NCI-H1105 (cell line): ENCODE measurements around the gene CFAP251.

Experiments
- DNase-seq: peaks from one replicate; lab custom pipeline; 2025; lab: John Stamatoyannopoulos, UW

Gene CFAP251

DNA sequence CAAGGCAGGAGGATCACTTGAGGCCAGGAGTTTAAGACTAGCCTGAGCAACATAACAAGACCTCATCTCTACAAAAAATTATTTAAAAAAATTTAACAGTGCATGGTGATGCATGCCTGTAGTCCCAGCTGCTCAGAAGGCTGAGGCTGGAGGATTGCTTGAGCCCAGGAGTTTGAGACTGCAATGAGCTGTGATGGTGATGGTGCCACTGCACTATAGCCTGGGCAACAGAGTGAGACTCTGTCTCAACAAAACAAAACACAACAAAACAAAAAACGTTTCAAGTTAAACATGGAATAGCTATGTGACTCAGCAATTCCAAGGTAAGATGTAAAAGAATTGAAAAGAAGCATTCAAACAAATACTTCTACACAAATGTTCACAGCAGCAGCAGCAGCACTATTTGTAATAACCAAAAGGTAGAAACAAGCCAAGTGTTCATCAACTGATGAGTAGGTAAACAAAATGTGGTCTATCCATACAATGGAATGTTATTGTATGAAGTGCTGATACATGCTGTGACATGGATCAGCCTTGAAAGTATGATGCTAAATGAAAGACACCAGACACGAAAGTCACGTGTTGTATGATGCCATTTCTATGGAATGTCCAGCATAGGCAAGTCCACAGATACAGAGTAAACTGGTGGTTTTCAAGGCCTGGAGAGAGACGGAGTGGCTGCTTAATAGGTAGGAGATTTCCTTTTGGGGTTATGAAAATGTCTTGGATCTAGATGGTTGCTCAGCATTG, 31.4 kb downstream of the CFAP251 start:
- no peak for DNase-seq

DNA sequence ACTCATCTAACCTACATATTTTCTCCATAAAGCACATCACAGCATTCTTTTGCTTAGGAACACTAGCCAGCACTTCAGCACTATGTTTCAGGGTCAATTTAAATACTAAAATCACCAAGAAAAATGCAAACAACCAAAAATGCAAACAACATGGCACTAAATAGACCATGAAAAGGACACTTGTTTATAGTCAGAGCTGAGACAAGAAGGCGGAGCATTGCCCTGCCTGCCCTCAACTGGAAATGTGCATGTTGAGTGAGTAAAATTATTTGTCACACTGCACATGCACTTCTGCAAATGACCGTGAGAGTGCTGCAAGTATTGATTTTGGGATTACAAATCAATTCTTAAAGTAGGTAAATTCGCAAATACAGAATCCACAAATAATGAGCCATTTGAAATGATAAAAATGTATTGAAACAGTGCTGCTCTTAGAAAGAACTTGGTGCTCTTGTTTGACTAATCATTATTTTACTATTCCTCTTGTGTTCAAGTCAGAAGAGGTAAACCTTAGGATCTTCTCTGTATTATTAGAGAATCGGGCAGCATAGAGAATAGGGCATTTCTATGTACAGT, 34.8 kb downstream of the CFAP251 start:
- DNase-seq: no peak

DNA sequence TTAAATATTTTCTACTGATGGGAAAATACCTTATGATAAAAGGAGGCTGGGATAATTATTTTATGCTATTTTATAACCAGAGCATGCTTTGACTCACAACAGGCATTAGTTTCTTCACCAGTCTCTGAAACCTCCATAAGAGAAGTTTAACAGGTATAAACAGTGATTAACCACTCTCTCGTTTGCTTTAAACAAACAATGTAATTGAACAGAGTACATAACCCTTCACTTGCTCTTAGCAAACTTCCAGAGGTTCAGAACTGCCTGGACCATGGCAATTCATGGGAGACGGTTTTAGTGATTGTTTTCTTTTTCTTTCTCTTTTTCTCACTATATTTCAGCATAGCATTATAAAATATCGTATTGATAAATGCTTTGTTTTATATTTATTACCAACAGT, 35.3 kb downstream of the CFAP251 start:
- no peak for DNase-seq

DNA sequence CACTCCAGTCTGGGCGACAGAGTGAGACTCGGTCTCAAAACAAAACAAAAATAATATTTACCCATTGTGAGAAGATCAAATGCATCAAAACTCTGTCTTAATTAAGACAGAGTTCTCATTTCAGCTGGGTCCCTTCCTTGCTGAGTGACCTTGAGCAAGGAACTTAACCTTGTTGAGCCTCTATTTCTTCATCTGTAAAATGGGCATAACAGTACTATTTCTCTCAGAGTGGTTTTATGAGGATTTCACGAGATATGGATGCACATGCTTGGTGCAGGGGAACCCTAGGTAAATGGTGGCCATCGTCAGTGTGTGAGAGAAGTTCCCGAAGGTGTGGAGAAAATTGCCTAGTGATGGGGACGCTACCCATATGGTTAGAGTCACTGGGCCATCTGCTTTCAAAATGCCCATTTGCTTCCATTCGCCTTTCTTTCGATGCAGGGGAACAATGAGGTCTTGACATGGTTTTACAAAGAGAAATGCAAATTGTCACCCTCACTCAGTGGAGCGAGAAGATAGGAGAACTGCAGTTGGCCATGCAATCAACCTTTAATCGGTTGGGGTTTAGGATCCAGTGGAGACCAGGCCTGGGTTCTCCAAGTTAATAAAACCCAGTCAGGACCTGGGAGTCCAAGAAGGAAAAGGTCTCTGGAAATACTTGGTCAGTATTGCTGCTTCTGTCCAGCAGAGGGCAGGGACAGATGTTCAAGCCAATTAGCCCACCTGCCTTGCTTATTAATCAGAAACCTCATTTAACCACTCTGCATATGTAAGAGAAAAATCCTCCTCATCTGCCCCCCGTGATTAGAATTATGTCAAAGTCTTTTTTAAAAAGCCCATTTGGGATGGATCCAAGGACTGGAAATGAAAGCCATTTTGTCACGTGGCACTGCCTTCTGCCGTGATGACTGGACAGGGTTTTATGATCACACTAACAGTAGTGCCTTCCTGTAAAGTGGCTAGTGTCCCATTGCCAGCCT, 37.2 kb downstream of the CFAP251 start:
- DNase-seq: no peak

DNA sequence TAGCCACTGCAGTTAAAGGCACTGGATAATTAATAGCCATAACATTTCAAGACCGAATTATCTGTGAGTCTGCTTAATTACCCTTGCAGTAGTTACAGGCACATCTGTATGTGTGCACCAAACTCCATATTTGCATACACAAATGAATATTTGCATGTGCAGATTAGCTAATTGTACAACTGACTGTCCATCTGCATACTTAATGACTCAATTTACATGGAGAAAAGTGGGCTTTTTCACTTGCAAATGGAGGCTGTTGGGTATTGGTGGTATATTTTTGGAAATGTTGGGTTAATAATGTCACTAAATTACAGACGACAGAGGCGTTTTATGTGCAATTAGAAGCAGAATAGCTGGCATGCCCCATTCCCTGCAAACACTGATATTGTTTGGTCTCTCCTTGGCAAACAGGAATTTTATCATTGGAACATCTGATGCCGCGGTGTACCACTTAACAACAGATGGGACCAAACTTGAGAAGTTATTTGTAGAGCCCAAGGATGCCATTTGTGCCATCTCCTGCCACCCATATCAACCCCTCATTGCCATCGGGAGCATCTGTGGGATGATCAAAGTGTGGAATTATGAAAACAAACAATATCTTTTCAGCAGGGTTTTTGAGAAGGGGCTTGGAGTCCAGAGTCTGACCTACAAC, 39.6 kb downstream of the CFAP251 start:
- DNase-seq: no peak

DNA sequence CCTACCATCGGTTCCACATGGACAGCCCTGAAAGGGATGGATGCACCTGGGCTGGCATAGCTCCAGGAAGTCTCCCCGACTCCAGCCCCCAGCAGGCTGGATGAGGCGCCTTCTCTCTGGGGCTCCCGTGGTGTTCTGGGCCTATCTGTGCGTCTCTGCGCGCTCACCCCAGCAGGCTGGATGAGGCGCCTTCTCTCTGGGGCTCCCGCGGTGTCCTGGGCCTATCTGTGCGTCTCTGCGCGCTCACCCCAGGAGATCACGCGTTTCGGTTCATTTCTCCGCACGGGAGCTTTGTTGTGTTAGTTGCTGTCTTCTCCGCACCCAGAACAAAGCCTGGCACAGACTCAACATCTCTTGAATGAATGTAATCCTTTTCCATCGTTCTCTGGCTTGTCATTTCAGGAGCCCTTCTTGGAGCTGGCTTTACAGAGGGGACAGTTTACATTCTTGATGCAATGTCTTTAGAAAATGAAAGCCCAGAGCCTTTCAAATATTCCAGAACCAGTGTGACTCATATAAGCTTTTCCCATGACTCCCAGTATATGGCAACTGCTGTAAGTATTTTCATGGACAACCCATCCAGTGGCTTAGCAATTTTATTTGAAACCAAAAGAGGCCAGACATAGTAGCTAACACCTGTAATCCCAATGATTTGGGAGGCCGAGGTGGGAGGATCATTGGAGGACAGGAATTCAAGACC, 40.3 kb downstream of the CFAP251 start:
- peak; percentile 71 for DNase-seq

DNA sequence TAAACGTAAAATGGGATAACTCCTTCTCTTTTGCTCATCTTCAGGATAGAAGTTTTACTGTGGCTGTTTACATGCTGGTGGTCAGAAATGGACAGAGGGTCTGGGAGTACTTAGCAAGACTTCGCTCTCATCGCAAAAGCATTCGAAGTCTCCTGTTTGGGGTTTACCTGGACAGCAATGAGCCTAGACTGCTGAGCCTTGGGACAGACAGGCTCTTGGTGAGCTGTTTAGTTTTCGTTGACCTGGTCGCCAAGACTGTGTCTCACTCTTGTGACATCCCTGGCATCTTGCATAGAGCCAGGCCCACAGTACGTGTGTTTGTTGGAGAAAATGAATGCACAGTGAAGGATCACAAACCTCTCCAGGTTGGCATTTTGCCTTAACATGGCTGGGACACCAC, 42.1 kb downstream of the CFAP251 start:
- no peak for DNase-seq

DNA sequence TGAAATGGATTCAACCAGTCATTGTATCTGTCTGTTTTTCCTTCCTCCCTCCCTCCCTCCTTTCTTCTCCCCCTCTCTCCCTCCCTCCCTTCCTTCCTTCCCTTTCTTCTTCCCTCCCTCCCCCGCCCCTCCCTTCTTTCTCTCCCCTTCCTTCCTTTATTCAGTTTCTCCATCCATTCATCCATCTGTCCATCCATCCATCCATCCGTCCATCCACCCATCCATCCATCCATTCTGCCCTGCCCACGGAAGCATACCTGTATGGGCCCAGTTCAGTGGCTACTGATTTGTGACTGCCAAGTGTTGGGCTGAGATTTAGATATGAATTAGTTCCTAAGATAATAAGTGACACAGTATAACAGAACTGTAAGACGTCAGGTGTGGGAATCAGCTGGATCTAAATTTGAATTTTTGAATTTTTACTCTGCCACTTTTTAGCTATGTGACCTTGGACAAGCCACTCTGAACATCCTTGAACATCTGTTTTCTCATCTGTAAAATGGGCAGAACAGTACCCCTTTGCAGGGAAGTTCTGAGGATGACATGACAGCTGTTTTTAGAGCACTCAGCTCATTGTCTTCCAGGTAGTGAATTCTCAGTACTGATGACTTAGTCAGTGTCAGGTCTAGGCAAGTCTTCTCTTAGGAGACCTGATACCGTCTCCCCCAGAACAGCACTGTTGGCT, 42.9 kb downstream of the CFAP251 start:
- DNase-seq: no peak

DNA sequence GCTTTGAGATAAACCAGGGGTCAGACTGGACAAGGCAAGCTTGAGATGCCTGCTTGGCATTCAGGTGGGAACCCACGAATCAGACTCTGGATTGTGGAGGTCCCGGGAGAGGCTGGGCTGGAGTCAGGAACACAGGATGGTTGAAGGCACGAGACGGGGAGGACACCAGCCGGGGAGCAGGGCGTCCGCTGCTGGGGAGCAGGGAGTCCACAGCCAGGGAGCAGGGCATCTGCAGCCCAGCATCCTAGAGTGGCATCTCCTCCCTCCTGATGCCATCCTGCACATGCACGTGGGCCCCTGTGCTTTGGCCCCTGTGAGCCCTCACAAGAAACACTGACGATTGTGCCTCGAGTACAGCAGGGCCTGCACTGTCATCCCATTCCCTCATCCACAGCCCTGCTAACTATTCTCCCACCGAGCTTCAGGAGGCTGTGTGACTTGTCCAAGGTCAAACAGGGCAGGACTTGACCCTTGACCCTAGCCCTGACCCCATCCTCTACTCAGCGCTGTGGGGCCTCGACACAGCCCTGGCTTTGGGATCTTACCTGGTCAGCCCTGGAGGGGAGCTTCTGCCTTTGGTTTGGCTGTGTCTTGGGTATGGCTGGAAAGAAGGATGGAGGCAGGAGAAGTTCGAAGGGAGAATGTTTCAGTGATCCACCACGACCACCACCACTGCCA, 45.1 kb downstream of the CFAP251 start:
- no peak for DNase-seq

DNA sequence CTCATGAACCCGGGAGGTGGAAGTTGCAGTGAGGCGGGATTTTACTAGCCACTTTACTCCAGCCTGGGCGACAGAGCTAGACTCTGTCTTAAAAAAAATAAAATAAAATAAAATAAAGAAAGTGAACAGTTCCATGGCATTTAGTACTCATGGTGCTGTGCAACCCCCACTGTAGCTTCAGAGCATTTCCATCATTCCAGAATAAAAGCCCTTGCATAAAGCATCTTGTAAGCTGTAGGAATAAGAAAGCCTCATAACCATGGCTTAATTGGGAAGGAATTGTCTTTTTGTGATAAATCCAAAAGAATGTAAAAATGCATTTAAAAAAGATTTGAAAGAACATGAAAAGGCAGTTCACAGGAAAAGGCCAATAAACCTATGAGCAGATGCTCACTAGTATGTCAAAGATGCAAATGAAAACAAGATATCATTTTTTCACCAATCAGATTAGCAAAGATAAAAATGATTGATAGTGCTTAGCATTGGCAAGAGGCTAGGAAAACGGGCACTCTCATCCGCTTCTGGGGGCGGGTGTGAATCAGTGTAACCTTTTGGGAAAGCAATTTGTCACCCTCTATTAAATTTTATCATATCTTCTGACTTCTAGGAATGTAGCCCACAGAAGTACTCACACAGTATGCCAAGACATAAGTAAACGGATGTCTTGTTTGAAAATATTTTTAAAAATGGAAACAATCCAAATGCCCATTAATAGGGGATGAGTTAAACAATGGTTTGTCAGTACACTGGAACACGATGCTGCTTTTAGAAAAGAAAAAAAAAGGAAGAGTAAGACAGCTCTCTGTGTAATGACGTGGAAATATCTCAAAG, 46.6 kb downstream of the CFAP251 start:
- no peak for DNase-seq

DNA sequence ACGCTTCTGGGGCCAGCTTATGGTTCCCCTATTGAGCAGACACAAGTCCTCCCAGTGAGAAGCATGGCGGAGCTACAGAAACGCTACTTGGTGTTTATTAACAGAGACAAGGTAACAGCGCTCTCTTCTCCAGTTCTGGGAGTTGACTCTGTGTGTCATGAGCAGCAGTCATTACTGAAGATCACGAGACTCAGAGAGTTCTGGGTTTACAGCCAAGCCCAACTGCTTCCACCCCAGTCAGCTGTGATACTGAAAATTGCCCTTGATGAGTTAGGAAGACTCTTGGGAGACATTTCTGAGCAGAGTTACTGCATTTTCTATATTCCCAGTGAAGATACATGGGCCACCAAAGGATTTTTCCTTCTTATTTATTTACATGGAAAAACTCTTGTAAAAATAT, 48.6 kb downstream of the CFAP251 start:
- DNase-seq: no peak

DNA sequence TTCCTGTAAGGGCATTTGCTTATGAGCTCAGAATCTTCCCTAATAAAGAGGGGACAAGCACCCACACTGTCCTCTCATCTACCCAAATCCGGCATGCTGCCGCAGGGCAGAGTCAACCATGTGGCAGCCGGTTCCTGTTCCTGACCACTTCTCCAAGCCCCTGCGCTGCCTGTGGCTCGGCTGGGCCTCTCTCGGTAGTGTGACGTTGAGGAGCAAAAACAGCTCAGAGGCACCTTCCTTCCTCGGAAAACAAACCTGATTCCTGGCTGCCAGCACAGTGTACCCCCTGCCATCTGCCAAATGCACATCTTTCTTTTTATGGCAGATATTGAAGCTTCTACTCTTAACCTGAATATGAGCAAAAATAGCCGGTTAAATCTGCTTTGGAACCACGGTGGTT, 50.5 kb downstream of the CFAP251 start:
- DNase-seq: no peak

DNA sequence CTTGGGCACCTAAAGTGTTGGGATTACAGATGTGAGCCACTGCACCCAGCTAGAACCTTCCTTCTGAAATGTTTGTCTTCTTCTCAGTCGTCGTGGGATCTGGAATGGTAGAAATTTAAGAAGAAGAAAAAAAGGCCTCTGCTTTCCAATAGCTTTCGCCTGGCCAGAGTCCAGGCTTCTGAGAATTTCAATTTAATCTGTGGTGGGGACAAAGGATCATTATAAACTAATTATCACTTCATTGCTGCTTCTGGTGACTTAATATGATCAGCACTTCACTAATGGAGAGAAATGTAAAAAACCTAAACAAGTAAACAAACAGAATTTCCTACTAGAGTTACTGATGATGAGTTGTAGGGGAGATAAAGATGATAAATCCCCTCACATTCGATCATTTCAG, 51.3 kb downstream of the CFAP251 start:
- no peak for DNase-seq

DNA sequence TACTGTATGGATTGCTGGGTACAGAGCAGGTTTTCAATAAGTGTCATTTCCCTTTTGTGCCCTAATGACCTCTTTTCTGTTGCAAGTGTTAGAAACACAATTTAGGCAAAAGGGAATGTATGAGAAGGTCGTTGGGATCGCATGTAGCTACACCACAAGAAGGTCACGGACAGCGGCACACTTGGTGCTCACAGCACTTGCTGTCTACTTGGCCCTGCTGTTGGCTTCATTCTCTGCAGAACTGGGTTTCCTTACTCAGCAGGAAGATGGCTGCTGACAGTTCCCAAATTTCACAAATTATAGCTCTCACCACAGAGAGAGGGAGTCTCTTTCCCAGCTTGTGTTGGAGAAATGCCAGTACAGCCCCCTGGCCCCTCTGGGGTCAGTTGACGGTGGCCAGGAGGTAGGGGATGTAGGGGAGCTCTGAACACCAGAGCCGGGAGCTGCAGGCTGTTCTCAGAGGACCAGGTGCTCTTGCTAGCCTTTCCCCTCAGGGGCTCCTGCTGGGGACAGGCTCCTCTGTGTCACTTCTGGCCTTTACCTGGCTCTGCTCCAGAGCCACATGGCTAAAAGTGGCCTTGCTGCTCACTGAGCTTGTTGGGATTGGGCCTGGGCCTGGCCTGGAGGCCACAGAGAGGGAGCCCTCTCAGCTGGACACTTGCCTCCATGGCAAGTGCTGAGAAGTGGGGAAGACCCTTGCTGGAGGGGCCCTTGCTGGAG, 52.3 kb downstream of the CFAP251 start:
- DNase-seq: no peak

DNA sequence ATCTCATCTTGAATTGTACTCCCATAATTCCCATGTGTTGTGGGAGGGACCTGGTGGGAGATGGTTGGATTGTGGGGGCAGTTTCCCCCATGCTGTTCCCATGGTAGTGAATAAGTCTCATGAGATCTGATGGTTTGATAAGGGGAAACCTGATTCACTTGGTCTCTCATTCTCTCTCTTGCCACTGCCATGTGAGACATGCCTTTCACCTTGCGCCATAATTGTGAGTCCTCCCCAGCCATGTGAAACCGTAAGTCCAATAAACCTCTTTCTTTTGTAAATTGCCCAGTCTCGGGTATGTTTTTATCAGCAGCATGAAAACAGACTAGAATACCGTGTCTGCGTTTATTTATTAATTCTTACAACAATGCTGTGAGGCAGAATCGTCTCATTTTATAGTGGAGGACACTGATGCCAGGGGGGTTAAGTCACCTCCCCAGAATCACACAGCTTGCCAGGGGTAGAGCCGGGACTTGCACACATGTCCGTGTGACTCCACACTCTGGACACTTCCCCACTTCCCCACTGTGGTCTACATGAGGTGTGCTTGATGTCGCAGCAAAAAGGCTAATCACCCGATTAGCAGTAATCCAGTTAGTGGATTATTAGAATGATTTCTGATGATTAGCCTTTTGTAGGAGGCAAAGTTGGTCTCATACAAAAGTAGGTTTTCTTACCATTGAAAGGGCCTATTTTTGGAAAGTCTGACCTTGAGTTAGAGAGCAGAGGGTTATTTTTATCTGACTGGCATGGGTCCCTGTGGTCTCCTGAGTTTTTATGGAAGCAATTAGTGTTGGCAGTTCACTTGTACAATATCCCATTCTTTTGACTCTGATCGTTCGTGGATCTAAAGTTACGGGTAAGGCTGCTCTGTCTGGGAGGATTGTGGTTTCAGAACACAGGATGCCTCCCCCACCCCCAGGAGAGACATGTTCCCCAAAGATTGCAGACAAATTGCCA, 55.9 kb downstream of the CFAP251 start:
- no peak for DNase-seq

DNA sequence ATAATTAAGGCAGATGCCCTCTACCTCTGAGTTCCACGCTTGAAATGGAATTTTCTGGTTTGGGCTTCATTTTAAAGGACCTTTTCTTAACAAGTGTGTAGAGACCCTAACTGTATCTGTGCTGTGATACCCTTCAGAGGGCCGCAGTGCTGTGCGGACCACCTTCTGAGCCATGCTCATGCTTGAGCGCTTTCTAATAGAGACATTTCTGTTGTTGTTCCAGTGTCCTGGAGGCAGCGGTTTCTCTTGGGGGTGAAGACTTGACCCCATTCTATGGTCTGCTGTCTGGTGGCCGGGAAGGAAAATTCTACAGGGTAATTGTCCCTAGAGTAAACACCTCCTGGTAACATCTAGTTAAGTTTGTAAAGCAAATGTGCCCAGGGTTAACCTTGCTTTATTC, 56.6 kb downstream of the CFAP251 start:
- DNase-seq: no peak

DNA sequence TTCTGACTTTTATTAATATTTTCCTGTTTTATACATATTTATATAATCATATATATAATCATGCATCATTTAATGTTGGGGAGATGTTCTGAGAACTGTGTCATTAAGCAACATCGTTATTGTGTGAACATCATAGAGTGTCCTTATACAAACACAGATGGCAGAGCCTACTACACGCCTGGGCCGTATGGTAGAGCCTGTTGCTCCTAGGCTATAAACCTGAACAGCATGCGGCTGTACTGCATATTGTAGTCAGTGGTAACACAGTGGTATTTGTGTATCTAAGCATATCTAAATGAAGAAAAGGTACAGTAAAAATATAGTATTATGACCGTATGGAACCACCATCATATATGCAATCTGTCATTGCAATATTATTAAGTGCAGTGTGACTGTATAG, 58.6 kb downstream of the CFAP251 start:
- no peak for DNase-seq
